ENCODE data around the gene RAPGEF1.

DNA sequence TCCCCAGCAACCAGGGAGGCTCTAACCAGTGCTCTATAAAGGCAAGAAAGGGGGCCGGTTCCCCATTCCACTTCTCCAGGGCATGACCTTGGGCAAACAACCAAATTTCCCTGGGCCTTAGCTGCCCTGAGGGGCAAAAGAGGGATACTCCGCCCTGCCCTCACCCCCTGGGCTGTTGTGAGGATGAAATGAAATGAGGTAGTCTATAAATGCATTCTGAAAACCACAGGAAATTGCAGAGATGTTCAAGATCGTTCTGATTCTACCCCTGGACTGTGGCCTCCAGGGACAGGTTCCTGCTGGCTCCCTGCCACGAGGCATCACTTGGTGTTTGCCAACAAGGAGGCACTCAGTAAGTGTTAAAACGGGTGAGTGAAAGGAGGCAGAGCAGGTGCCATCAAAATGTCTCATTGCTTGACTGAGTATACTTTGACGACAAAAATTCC lies 5.7 kb downstream of the RAPGEF1 start:
- TF ChIP-seq ZNF776 (CRISPR knock-in tag; IDR thresholded peaks at IDR 0.05), result no peak
- TF ChIP-seq SMARCC2 (IDR thresholded peaks at IDR 0.05), result no peak
- TF ChIP-seq YY1 (IDR thresholded peaks at IDR 0.05; ENCODE audit: insufficient read depth, insufficient replicate concordance, low read depth, low read length), result no peak
- no peak for TF ChIP-seq ZNF569 (CRISPR knock-in tag; IDR thresholded peaks at IDR 0.05; ENCODE audit: borderline replicate concordance)
- TF ChIP-seq ZNF670 (CRISPR knock-in tag; IDR thresholded peaks at IDR 0.05; ENCODE audit: borderline replicate concordance), result no peak
- TF ChIP-seq, protein P1, sequence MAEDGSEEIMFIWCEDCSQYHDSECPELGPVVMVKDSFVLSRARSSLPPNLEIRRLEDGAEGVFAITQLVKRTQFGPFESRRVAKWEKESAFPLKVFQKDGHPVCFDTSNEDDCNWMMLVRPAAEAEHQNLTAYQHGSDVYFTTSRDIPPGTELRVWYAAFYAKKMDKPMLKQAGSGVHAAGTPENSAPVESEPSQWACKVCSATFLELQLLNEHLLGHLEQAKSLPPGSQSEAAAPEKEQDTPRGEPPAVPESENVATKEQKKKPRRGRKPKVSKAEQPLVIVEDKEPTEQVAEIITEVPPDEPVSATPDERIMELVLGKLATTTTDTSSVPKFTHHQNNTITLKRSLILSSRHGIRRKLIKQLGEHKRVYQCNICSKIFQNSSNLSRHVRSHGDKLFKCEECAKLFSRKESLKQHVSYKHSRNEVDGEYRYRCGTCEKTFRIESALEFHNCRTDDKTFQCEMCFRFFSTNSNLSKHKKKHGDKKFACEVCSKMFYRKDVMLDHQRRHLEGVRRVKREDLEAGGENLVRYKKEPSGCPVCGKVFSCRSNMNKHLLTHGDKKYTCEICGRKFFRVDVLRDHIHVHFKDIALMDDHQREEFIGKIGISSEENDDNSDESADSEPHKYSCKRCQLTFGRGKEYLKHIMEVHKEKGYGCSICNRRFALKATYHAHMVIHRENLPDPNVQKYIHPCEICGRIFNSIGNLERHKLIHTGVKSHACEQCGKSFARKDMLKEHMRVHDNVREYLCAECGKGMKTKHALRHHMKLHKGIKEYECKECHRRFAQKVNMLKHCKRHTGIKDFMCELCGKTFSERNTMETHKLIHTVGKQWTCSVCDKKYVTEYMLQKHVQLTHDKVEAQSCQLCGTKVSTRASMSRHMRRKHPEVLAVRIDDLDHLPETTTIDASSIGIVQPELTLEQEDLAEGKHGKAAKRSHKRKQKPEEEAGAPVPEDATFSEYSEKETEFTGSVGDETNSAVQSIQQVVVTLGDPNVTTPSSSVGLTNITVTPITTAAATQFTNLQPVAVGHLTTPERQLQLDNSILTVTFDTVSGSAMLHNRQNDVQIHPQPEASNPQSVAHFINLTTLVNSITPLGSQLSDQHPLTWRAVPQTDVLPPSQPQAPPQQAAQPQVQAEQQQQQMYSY (CRISPR knock-in tag; IDR thresholded peaks at IDR 0.05), result no peak
